ENCODE data around the gene SIX2.

Gene SIX2

DNA sequence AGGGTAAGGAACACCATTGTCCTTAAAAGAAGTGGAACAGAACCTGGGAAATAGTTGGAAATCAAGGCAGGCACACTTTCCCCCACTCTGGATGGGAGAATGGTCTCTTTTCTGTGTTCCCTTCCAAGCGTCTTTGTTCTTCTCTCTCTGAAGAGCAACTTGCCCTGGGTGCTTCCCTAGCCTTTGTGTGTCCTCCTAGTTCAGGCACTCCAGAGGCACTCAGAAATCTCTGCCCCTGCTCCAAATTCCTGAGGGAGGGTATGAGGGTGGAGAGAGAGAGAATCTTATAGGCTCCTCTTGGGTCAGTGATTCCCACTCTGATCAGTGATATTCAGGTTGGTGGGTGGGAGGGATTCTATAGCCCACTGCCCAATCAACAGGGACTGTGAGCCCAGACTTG is 8.8 kb upstream of the SIX2 start:
- no peak for DNase-seq

DNA sequence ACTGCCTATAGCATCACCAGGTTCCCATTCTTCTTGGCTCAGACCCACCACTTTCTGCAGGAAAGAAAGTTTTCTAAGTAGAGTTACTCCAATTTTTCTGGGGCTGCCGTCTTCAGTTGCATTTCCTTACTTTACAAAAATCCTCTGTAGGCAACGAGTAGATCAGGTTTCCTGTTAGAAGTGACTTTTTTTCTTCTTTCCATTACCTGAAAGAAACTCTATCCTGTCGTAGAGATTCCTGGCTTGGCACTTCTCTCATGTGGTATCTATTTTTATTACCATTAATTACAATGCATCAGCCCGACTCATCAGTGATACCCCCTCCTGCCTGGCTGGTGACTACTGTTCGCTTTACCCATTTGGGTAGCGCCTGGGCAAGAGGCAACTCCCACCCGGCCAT is 5.6 kb upstream of the SIX2 start:
- DNase-seq, result no peak

DNA sequence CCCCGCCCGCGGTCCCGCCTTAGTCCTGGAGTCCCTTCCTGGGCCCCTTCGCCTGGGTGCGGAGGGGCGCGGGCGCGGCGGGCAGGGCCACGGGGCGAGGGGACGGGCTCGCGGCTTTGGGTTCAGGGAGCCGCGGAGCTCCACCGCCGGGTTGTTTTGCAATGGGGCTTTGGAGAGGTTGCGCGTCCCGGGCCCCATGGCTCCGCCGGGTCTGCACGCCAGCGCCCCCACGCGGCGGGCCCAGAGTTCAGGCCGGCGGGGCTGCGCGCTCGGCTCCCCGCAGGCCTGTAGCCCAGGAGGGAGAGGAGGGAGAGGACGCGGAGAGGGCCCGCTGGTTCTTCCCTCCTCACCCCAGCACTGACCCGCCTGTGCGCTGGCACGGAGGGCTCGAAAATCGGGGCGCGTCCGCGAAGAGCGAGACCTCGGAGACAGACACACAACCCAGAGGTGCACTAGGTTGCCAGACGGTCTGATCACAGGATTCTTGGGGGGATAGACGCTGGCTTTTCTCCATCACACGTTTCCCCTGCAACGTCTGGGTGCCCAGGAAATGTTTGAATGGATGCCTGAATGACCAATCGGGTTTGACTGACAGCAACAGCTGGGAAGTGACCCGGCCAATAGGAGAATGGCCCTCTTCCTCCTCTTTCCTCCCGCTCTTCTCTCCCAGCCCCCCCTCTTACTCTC is 4.9 kb upstream of the SIX2 start:
- peak; percentile 29 to 74 for DNase-seq

DNA sequence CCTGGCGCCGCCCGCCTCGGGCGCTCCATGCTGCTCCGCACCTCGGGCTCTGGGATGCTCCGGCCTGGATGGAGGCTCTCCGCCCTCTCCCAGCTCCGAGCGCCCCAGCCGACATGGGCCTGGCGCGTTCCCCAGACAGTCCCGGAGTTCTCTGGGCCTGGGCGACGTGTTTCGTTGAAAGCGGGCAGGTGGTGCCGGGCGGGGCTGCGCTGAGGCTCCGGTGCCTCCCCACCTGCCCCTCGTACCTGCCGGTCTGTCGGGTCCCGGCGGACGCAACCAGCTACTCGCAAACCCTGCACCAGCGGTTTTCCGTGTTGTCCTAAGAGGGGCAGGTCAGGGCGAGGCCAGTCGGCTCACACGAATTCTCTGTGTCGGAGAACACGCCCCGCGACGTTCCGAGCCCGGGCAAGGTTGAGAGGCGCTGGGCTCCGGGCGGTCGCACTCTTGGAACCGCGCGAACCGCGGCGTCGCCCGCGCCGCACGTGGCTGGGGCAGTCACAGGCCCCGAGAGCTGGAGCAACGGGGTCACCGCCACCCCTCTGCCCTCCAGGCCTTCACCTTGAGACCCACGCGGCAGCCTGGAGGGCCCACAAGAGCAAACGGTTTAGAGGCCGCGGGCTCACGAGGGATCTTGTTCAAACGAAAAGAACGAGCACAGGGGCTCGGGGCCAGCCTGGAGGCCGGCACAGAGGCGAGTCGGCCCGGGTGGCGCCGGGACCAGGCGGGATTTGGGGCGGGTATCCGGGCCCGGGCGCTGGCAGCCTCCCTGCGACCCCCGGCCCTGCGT is 4.2 kb upstream of the SIX2 start:
- DNase-seq, result peak in 1 of 2 experiments; percentile 35

DNA sequence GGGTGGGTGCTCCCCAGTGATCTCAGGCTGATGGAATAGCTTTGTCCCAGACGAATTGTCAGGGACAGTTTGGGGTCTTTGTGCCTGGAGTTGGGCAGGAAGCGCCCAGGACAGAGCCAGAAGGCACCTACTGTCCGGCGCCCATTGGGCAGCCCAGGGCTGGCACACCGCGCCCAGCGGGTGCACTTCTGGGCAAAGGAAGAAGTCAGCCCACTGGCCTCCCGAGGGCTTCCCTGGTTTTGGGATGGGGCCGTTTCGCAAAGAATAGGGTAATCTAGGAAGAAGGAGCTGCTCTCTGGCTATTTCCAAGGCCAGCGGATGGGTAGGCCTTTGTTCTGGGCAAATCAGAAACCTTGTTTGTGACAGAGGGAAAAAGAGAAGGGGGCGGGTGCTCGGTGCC is 3.5 kb upstream of the SIX2 start:
- no peak for DNase-seq

DNA sequence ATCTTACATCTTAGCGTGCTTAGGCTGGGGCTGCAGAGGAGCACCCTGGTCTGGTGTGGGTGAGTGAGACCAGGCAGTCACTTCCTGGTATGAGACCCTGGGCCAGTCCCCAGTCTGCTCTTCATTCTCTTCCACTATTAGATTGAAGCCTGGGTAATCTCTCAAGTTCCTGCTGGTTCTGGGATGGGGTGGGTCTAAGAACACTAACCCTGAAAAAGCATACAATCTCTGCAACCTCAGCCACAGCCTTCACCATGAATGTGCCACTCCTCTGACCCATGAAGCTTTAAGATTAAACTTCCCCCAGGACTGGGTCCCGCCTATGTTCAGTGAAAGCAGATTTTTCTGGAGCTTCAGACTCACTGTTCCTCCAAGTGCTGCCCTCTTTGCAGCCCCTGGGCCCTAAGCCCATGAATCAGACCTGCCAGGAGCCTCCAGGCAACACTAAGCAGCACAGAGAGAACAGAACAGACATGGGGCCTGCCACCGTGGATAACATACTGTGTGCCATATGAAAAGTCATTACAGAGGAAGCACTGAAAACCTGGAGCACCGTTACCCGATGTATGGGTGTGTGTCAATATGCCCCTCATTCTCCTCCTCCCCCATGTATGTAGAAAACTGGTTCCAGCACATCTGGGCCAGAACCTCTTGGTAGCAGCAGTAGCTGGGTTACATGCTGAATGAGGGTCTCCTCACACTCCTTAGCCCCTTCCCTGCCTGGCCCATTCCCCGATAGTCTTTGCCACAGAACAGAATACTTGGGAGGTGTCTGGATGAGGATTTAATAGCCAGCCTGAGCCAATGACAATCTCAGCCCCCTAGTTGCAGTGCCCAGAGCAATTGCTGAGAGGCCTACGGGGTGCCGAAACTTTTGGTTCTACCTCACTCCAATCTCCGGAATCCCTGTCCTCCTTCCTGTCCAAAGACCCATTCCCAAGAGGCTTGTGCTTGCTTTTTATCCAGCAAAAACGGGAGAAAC is 2.7 kb upstream of the SIX2 start:
- DNase-seq, result no peak

DNA sequence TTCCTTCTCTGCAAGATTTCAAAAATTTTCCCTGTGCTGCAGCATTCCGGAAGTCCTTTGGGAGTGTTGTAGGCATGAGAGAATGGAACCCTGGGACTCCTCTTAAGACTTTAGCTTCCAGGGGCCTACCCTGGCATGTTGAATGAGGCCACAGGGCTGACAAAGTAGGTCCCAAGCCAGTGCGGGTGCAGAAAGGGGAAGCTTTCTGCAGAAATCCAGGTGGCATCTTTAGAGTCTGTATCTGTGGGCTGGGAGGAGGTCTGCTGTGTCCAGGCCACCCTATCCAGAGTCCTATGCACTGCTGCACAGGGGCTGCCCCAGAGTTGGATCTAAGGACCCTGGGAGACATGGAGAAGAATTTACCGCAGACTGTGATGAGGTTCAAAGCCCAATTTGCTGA is 1.9 kb upstream of the SIX2 start:
- no peak for DNase-seq

DNA sequence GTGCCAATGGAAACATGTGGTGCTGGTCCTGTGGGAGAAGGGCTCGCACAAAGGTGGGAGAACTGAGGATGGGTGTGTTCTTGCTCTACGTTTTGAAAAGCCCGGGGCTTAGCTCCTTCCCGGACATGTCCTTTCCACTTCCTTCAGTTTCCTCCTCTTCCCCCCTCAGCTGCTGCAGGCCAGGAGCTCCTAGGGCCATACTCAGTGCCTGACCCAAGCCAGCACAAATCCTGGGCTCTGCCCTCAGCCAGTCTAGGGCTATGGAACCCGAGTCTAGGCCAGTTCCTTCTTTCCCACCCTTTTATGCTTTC is 1.4 kb upstream of the SIX2 start:
- no peak for DNase-seq

DNA sequence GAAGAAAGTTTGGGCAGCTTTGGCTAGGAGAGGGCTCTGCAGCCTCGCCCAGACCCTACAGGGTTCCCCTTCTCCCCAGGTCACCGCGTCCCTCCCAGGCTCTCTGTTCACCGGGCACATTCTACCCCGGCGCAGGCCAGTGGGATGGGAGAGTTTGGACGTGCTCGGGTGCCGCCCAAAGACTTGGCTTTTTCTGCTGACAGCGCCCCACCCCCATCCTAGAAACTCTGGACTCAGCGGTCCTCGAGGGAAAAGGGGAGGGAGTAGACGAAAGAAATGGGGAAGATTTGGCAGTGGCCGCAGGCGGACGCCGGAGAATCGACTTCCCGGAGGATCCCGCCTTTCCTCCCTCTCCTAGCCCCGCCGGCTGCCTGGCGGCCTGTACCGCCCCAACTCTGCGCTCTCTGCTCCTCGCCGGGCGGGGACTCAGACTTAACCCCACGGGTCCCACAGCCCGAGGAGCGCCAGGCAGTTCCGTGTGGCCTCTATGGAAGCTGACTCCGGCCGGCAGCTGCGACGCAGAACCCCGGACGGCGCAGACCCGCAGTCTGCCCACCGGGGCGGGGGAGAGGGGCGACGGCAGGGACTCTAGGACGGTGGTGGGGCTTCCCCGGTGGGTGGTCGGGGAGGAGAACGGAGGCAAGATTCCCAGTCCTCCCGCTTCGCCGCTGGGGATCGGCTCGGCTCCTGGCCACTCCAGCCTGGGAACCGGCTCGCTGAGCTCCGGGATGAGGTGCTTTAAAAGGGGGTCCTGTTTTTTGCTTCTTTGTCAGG is 863 bp upstream of the SIX2 start:
- DNase-seq, result peak in 1 of 2 experiments; percentile 59

DNA sequence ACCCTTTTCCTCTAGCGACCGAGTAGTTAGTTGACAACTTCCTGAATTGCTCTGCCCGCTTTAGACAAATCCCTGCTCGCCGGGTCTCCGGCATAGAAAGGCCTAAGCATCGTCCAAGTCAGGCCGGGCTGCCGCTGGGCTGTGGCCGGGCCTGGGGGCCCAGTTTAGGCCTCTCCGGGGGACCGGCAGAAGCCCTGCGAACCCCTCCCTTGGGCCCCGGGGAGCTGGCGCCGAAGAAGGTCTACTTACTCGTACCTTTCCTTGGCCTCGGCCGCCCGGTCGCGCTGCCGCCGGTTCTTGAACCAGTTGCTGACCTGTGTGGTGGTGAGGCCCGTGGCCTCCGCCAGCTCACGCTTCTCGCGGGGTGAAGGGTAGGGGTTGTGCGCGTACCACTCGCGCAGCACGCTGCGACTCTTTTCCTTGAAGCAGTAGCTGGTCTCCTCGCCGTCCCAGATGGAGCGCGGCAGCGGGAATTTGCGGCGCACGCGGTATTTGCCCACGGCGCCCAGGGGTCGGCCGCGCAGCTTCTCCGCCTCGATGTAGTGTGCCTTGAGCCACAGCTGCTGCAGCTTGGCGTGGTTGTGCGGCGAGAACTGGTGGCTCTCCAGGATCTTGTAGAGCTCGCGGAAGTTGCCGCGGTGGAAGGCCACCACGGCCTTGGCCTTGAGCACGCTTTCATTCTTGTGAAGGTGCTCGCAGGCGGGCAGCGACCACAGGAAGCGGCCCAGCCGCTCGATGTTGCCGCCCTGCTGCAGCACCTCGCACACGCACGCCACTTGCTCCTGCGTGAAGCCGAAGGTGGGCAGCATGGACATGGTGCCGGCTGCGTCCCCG is 739 bp downstream of the SIX2 start:
- peak; percentile 11 to 66 for DNase-seq

DNA sequence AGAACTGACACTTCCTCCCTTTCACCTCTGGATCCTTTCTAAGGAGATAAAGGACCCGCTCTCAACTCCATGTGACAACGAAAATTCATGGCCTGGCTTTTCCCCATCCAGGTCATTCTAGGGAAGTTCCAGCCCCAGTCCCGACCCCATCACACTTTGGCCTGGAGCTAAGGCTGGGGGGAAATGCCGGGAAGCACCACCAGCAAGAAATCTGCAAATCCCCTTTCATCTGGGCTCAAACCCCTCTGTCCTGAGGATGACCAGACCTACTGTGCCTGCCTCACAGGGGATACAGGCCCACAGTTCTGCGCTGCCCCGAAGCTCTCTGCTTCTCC is 1.3 kb downstream of the SIX2 start:
- no peak for DNase-seq

DNA sequence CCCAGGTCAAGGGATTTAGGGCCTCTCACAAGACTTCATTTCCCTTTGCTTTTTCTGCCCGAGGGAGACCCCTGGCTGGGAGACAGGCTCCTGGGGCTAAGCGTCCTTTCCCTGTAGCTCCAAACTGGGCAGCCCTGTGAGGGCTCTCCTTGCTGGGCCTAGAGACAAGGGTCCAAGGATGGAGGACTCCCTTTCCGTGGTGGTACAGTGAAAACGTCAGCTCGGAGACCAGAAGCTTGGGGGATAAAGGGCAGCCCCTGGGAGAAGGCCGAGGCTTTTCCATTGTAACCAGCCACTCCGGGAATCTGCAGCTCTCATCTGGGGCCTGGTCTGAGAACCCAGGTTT is 2.3 kb downstream of the SIX2 start:
- no peak for DNase-seq

DNA sequence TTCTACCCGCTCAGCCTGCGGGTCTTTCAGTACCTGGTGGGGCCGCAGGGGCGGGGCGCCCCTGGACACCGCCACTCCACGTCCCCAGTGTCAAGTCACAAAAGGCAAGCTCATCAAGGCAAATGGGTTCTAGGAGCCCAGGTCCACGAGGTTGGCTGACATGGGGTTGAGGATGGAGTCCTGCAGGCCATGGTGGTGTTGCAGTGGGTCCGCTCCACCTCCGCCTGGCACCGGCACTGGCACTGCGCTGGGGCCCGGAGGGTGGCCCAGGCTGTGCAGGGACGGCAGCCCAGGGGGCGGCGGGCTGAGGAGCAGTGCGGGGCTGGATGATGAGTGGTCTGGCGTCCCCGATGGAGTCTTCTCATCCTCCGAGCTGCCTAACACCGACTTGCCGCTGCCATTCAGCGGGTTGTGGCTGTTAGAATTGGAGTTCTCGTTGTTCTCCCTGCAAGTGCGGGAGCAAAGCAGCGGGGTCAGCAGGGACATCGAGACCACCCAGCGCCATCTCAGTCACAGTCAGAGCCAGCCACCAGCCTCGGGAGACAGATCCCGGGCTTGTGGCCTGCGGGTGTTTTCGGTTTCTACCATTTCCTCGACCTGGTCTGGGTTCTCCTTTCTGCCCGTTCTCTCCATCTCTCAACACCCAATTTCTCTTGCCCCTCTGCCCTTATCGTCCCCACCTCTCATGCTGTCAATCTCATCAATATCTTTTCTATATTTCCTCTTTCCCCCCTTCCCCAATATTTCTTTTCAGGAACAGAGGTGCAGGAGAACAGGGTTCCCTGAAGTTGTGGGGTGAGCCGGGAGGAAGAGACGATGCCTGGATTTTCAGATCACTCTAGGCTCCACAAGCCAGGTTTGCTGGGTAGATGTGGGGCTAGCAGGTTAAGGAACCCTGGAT is 3.0 kb downstream of the SIX2 start:
- DNase-seq, result no peak

DNA sequence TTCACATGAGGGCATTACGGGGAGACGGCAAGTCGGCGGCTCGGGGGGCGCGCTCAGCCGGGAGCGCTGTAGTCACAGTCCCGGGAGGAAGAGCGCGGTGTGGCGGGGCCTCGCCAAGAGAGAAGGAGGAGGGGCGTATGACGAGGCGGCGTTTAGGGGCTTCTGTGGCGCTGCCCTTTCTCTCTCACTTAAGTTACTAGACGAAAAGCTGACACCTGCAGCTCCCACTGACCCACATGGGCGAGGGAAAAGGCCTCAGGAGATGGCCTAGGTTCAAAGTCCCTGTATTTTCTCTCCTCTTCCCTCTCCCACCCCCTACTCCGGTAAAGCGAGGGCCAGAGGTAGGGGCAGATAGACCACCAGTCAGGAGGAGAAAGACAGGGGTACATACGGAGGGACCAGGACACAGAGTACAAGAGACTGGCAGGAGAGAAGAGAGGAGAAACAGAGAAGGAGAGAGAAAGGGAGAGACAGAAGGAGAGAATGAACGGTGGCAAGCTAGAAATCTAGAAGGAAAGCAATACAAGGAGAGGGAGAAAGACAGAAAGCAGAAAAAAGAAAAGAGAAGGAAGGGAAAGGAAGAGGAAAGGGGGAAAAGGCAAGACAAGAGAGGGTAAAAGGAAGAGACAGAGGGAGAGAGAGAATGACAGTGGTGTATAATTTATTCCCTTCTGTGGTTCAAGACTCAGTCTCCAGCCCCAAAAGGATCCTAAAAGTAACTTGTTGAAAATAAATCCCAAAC is 3.8 kb downstream of the SIX2 start:
- no peak for DNase-seq

DNA sequence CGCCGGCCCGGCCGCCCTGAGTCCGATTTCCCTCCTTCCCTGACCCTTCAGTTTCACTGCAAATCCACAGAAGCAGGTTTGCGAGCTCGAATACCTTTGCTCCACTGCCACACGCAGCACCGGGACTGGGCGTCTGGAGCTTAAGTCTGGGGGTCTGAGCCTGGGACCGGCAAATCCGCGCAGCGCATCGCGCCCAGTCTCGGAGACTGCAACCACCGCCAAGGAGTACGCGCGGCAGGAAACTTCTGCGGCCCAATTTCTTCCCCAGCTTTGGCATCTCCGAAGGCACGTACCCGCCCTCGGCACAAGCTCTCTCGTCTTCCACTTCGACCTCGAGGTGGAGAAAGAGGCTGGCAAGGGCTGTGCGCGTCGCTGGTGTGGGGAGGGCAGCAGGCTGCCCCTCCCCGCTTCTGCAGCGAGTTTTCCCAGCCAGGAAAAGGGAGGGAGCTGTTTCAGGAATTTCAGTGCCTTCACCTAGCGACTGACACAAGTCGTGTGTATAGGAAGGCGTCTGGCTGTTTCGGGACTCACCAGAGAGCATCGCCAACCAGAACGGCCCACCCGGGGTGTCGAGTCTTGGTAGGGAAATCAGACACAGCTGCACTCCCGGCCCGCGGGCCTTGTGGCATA is 4.6 kb downstream of the SIX2 start:
- DNase-seq, result no peak

DNA sequence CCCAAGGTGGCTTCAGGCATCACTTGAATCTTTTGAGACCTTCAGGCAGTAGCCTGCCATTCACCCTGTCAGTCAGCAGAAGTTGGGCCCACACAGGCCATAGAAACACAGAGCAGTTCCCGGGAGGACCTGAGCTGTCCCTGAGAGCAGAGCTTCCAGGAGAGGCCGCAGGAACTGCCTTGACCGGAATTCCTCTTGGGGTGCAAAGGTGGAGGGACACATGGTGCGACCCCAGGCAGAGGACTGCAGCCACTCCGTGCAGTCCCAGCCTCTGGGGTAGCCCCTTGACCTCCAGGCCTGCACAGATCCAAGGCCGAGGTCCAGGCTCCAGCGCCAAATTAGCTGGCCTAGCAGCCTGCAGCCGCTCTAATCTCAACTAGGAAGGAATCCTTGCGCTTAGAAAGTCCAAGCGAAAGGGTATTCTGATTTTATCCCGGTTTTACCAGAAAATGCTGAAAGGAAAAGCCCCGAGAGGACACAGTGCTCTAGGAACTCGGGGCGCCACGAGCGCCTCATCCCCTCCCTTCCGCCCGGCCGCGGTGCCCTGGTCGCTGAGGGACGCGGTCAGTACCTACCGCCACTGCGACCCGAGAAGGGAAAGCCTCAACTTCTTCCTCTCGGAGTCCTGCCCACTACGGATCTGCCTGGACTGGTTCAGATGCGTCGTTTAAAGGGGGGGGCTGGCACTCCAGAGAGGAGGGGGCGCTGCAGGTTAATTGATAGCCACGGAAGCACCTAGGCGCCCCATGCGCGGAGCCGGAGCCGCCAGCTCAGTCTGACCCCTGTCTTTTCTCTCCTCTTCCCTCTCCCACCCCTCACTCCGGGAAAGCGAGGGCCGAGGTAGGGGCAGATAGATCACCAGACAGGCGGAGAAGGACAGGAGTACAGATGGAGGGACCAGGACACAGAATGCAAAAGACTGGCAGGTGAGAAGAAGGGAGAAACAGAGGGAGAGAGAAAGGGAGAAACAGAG is 5.4 kb downstream of the SIX2 start:
- DNase-seq, result no peak

DNA sequence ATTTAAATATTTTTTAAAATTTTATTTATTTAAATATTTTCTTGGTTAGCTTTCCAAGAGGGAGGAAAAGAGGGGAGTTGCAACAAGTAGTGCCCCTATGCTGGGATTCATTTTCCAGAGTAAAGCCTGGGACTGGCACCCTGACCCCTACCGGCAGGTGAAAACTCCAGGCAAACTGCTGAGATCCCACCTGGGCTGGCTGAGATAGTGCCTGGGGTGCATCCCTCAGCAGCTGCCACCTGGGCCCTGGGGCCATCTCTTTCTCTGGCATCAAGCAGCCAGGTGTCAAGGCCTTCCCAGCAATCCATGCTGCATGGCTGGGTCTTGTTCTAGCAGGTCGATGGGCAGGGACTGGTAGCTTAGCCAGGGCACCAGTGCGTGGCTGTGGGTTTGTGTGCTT is 6.6 kb downstream of the SIX2 start:
- no peak for DNase-seq

DNA sequence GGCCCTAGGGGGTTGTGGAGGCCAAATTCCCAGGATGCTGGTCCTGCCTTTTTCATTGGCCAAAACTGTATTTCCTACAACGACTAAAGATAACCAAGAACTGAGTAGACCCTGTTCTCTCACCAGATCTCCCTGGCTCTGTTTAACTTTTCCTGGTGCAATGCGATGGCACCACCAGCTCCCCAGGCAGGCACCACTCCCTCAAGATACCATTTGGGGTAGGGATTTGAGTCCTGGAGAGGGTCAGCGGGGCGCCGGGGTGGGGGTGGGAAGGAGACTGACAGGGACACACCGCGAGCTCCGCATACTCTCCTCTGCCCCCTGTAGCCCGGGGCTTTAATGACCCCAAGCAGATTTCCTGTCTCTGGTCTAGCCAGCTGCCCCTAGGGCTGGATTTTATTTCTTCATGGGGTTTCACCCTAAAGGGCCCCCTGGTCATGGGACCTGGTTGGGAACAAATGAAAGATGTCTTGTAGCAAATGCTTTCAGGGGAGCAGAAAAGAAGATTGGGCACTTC is 7.3 kb downstream of the SIX2 start:
- no peak for DNase-seq
